ENCODE measurements around the gene TGM2.
A peak's percentile ranks its signal among the peaks of the same experiment; 100 is the strongest.

TGM2 gene

DNA sequence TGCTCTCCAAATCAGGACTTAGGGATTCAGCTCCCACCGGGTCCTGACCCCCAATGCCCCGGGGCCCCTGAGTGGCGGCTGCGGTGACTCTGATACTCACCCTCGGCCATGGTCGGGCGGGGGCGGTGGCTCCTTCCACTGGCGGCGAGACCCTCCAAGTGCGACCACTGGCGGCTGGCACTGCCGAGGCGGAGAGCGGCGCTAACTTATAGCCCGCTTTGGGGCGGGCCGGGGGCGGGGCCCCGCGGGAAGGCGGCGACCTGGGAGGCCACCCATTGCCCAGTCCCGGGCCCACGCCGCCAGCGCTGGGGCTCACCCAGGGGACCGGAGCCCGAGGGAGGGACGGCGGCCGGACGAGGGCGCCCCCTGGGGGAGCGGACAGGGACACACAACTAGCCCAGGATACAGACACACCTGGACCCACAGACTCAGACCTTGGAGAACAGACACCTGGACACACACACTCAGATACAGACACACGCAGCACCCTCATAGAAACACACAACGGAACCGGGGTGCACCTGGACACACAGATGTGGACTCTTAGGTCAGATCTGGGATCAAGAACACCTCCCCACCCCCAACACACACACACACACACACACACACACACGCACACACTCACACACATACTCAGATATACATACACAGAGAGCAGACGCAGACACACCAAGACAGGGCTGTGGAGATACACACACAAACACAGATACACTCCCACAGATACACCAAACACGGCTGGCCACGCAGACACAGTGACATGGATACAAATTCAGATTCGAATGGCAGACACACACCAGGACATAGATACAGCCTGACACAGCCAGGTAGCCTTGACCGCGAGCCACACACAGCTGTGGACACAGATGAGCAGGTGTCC, at the start of gene TGM2:
TSS of gene TGM2 (minus strand) at position 182 of the 877 bp plus-strand sequence. CDS start at position 110, 72 bp downstream.
- DNase-seq (ENCODE audit: low spot score): no peak

GRCh38 chr20:38214256-38215193, 49.5 kb upstream of the TGM2 start:
- DNase-seq (ENCODE audit: low spot score): no peak

DNA sequence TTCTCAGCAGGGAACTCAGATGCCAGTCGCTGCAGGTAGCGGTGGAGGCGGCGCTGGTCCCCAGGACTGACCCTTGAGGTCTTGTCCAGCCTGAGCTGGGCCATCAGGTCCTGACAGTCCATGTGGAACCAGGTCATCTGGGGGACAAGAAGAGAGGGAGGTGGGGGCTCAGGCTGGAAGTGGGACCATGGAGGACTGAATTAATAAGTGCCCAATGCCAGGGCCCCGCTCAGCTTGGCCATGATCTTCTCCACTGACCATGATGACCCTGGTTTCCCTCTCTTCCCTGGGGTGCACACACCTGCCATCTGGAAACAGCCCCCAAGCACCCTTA, 48.5 kb upstream of the TGM2 start:
- DNase-seq (ENCODE audit: low spot score): no peak

DNA sequence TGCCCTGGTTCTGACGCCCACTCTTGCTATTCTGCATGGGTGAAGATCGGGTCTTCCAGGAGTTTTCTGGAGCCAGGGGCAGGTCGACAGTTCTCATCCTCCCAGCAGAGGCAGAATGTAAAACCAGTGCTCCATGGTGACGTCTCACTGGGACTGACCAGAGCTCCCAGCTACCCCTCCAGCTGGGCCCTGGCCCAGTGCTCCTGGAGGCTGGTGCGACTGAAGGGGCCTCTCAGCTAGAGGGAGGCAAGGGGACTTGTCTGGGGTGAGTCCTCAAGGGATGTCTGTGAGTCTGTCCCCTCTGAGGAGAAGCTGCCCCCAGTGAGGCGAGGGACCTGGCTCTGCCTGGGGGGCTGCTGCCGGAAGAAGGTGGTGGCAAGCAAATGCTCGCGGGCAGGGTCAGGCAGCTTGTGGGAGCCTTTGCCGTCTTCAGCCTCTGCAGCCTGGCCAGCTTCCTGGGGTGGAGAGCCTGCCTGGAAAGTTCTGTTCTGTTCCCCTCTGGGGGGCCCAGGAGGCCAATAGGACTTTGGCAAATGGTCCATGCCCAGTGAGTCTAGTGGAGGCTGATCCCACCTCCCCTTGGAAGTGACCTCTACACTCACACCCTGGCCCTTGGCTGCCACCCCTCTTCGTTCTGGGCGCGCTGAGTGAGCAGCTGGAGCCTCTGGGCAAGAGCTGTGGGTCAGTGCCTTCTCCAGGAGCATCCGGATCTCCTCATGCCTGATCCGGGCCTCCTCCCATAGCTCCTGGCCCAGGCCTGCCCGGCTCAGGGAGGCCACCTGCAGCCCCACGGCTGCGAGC, 47.9 kb upstream of the TGM2 start:
- DNase-seq (ENCODE audit: low spot score): no peak

- peak; percentile 26 for DNase-seq (ENCODE audit: low spot score)
These were observed 46.4 kb upstream of the TGM2 start for GRCh38 chr20:38211200-38212097.

GRCh38 chr20:38210741-38211140, 45.7 kb upstream of the TGM2 start:
- no peak for DNase-seq (ENCODE audit: low spot score)

- DNase-seq (ENCODE audit: low spot score): no peak
These were observed 44.8 kb upstream of the TGM2 start for GRCh38 chr20:38209736-38210405.

DNA sequence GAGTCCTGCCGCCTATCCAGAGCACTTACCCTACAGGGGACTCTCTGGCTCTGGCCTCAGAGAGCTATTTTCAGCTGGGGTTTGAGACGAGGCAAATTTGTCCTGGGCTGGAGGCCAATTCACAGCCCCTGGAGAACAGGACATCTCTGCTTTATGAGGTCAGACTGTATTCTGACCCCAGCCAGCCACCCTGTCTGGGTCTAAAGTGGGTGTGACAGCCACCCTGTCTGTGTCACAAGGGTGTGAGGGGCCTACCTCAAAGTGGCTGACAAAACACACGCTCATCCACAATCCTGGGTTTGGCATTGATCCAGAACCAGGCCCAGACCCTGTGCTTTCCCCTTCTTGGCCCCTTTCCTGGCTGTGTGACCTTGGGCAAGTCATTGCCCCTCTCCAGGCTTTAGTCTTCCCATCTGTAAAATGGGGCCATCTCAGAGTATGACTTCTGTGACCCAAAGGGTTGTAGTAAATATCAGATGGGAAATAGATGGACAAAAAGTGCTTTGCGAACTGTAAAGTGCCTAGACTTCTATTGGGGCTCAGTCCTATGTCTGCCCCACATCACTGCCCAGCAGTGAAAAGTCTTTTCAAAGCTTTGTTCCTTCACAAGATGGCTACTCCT, 44.1 kb upstream of the TGM2 start:
- DNase-seq (ENCODE audit: low spot score): no peak

DNA sequence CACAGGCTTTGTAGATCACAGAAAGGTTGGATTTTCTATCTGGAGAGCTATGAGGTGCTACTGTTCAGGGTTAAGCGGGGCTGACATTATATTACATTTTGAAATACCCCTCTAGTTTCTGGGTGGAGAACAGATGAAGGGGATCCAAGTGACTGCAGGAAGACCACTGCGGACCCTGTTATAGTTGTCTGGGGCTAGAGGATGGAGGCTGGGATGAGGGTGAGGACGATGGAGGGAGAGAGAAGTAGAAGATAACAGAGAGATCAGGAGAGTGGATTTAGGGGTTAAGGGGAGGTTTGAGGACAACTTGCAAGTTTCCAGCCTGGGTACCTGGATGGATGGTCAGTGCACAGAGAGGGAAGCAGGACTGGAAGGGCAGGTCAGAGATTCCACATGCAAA, 43.5 kb upstream of the TGM2 start:
- DNase-seq (ENCODE audit: low spot score): no peak

DNA sequence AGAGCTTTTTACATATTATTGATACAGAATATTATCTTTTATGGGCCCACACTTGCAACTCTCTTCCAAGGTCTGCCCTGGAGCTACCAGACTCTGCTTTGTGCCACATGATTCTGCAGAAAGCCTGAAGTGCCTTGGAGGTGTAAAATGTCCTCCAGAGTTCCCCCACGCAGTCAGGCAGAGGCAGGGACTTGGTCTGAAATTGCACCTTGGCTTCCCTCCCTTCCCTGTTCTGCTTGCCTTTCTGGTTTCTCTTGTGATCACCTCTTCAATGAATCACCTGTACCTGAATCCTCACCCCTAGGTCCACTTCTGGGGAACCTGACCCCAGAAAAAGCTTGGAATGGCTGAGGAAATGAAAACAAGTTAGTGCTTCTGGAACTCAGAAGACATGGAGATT, 43.0 kb upstream of the TGM2 start:
- no peak for DNase-seq (ENCODE audit: low spot score)

GRCh38 chr20:38207621-38208020, 42.6 kb upstream of the TGM2 start:
- DNase-seq (ENCODE audit: low spot score): no peak

DNA sequence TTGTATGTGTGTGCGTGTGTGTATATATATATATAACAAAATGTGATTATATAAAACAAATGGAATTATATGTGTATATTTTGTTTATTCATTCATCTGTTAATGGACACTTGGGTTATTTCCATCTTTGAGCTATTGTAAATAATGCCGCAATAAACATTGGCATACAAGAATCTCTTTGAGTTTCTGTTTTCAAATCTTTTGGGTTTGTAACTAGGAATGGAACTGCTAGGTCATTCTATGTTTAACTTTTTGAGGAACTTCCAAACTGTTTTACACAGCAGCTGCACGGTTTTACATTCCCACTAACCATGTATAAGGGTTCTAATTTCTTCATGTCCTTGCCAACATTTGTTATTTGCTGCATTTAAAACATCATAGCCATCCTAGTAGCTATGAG, 39.9 kb upstream of the TGM2 start:
- DNase-seq (ENCODE audit: low spot score): no peak

GRCh38 chr20:38203981-38204357, 38.9 kb upstream of the TGM2 start:
- DNase-seq (ENCODE audit: low spot score): no peak

DNA sequence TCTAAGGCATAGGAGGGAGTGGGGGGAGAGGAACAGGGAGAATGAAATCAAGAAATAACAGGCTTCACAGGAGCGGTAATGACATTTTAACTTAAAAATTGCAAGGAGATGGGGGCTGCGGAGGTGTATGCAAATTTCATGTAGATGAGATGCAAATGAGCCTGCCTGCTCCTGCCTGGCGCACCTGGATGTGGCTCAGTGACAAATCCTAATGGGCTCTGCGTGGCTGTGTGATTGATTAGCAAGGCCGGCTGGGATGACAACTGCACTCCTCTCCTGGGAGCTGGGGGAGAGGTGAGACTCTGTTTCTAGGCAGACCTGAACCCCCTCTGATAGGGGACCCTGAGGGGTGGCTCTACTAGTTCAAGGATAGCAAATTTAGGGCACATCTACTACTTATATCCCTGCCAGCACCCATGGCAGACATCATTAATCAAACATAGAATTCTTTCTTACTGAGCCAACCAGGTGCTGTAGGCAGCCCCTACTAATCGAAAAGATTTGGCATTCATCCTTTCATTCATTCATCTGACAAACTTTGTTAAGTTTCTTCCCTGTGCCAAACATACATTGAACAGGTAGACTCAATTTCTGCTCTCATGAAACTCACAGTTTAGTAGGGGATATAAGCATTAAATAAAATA, 38.4 kb upstream of the TGM2 start:
- DNase-seq (ENCODE audit: low spot score): no peak

GRCh38 chr20:38202982-38203293, 37.9 kb upstream of the TGM2 start:
- DNase-seq (ENCODE audit: low spot score): no peak

DNA sequence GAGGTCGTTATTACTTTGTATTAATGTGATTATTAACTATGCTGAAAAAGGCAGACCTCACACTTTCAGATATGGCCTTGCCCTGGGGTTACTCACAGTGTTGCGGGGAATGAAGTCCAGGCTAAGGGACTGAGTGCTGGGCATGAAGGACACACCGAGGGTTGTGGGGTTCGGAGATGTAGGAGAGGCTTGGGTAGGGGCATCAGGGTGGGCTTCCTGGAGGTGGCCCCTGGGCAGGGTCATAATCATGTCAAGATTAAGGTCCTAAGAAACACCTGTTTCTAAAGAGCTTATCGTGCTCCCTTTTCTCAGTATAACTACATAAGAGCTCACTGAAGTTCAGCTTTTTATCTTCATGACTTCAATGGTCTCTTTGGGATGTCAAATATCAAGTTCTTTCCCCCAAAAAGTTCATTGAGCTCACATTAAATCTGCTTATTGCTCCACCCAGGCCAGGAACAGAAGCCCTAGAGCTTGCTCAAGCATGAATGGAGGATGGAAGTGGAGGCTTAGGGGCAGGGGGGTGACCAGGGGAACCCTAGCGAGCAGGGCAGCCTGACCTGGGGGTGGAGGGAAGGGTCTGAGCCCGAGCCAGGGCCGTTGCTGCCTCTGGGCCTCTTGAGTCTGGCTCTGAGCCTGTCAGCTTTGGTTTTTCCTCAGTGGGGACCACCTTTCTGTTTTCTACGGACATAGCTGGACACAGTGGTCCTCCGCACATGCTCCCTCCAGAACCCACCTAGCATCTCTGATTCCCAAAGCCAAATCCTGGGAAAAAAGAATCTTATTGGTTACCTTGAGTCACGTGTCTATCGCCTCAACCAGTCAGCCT, 37.3 kb upstream of the TGM2 start:
- no peak for DNase-seq (ENCODE audit: low spot score)

GRCh38 chr20:38201356-38201755, 36.3 kb upstream of the TGM2 start:
- no peak for DNase-seq (ENCODE audit: low spot score)

GRCh38 chr20:38200646-38201045, 35.6 kb upstream of the TGM2 start:
- no peak for DNase-seq (ENCODE audit: low spot score)

All from globus pallidus (tissue), 1 donor.